ENCODE results near the gene PCDHGA11.

DNA sequence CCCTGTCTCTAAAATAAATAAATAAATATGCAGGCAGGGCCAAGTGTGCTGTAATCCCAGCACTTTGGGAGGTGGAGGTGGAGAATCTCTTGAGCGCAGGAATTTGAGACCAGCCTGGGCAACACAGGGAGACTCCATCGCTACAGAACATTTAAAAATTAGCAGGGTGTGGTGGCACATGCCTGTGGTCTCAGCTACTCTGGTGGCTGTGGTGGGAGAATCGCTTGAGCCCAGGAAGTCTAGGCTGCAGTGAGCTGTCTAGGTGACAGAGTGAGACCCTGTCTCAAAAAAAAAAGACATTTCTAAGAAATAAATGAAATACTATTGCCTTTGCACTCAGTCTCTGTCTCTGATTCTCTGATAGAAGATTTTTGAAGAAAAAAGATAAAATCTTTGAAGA lies 9.3 kb upstream of the PCDHGA11 start:
- TF ChIP-seq, protein P1, sequence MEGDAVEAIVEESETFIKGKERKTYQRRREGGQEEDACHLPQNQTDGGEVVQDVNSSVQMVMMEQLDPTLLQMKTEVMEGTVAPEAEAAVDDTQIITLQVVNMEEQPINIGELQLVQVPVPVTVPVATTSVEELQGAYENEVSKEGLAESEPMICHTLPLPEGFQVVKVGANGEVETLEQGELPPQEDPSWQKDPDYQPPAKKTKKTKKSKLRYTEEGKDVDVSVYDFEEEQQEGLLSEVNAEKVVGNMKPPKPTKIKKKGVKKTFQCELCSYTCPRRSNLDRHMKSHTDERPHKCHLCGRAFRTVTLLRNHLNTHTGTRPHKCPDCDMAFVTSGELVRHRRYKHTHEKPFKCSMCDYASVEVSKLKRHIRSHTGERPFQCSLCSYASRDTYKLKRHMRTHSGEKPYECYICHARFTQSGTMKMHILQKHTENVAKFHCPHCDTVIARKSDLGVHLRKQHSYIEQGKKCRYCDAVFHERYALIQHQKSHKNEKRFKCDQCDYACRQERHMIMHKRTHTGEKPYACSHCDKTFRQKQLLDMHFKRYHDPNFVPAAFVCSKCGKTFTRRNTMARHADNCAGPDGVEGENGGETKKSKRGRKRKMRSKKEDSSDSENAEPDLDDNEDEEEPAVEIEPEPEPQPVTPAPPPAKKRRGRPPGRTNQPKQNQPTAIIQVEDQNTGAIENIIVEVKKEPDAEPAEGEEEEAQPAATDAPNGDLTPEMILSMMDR (IDR thresholded peaks at IDR 0.05; ENCODE audit: insufficient read depth, low read length) = no peak
- no peak for TF ChIP-seq POLR2AphosphoS5 (IDR thresholded peaks at IDR 0.05; ENCODE audit: low read depth)
- TF ChIP-seq, protein P2, sequence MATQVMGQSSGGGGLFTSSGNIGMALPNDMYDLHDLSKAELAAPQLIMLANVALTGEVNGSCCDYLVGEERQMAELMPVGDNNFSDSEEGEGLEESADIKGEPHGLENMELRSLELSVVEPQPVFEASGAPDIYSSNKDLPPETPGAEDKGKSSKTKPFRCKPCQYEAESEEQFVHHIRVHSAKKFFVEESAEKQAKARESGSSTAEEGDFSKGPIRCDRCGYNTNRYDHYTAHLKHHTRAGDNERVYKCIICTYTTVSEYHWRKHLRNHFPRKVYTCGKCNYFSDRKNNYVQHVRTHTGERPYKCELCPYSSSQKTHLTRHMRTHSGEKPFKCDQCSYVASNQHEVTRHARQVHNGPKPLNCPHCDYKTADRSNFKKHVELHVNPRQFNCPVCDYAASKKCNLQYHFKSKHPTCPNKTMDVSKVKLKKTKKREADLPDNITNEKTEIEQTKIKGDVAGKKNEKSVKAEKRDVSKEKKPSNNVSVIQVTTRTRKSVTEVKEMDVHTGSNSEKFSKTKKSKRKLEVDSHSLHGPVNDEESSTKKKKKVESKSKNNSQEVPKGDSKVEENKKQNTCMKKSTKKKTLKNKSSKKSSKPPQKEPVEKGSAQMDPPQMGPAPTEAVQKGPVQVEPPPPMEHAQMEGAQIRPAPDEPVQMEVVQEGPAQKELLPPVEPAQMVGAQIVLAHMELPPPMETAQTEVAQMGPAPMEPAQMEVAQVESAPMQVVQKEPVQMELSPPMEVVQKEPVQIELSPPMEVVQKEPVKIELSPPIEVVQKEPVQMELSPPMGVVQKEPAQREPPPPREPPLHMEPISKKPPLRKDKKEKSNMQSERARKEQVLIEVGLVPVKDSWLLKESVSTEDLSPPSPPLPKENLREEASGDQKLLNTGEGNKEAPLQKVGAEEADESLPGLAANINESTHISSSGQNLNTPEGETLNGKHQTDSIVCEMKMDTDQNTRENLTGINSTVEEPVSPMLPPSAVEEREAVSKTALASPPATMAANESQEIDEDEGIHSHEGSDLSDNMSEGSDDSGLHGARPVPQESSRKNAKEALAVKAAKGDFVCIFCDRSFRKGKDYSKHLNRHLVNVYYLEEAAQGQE (IDR thresholded peaks at IDR 0.05; ENCODE audit: insufficient replicate concordance, low read depth) = no peak
- TF ChIP-seq SPI1 (IDR thresholded peaks at IDR 0.05; ENCODE audit: borderline replicate concordance, low read depth) = no peak
- TF ChIP-seq GABPA (IDR thresholded peaks at IDR 0.05; ENCODE audit: low read depth) = no peak

Measured in HL-60 (cell line).